NCI-H82 treated with DMSO at 0.1 percent for 48 hours (cell line): ENCODE results near the gene CCNDBP1.
A peak's percentile ranks its signal among the peaks of the same experiment; 100 is the strongest.
"Not testable (repeated sequence)": the region's sequence is repeated elsewhere in the genome, so short reads cannot be mapped to it uniquely, and the experiment has no call there.

Experiments
- DNase-seq: peaks from one replicate; lab custom pipeline; 2025; ENCODE audit not compliant: unreplicated experiment; lab: John Stamatoyannopoulos, UW

Gene CCNDBP1

GRCh38 chr15:43185157-43186002 lies at the start of gene CCNDBP1:
Gene CCNDBP1, plus strand, starts transcription at chr15:43185403. Its CDS starts 96 bp downstream, at chr15:43185499.
- DNase-seq: peak; percentile 84

- no peak for DNase-seq
Observed at GRCh38 chr15:43143203-43143941, 41.8 kb upstream of the CCNDBP1 start.

- no peak for DNase-seq
Observed at GRCh38 chr15:43144512-43144911, 40.7 kb upstream of the CCNDBP1 start.

GRCh38 chr15:43146184-43146583 lies 39.0 kb upstream of the CCNDBP1 start:
- DNase-seq: no peak

- no peak for DNase-seq
Observed at GRCh38 chr15:43150191-43150929, 34.8 kb upstream of the CCNDBP1 start.

- no peak for DNase-seq
Observed at GRCh38 chr15:43151688-43152087, 33.5 kb upstream of the CCNDBP1 start.

- no peak for DNase-seq
Observed at GRCh38 chr15:43153269-43153668, 31.9 kb upstream of the CCNDBP1 start.

GRCh38 chr15:43165801-43166325 lies 19.3 kb upstream of the CCNDBP1 start:
- no peak for DNase-seq

- not testable (repeated sequence) for DNase-seq
Observed at GRCh38 chr15:43167261-43167660, 17.9 kb upstream of the CCNDBP1 start.

- no peak for DNase-seq
Observed at GRCh38 chr15:43168192-43169107, 16.8 kb upstream of the CCNDBP1 start.

GRCh38 chr15:43169888-43170287 lies 15.3 kb upstream of the CCNDBP1 start:
- no peak for DNase-seq

- not testable (repeated sequence) for DNase-seq
Observed at GRCh38 chr15:43175656-43176309, 9.4 kb upstream of the CCNDBP1 start.

GRCh38 chr15:43177147-43177546 lies 8.1 kb upstream of the CCNDBP1 start:
- not testable (repeated sequence) for DNase-seq

GRCh38 chr15:43183270-43183669 lies 1.9 kb upstream of the CCNDBP1 start:
- no peak for DNase-seq

GRCh38 chr15:43184407-43185124 lies 637 bp upstream of the CCNDBP1 start:
- no peak for DNase-seq

- DNase-seq: no peak
Observed at GRCh38 chr15:43186003-43186353, 775 bp downstream of the CCNDBP1 start.

GRCh38 chr15:43187544-43188155 lies 2.4 kb downstream of the CCNDBP1 start:
- no peak for DNase-seq

GRCh38 chr15:43189296-43189695 lies 4.1 kb downstream of the CCNDBP1 start:
- DNase-seq: no peak

- no peak for DNase-seq
Observed at GRCh38 chr15:43190178-43190577, 5.0 kb downstream of the CCNDBP1 start.
